Measurements from ENCODE around the gene IGFLR1. TPM values are rescaled to one million over a fixed set of nuclear protein-coding genes. Genes with fewer than 3 reads are reported as not detected.

The IGFLR1 gene
- total and polyA plus RNA-seq, 2 of the 8 experiments (the other 6 are each of a cell fraction or from before 2014, with no cell fraction given), result 8.4 to 28.9 TPM

GRCh38 chr19:35789978-35790944, 48.0 kb upstream of the IGFLR1 start:
- no peaks in the 10 kb centered on the region for H3K27me3 ChIP-seq (replicated peaks in 1 of 4; ENCODE audit: control insufficient read depth in 3 of 4, extremely low read depth in 1 of 4, insufficient read depth in 3 of 4, low read length in 3 of 4)
- H2BK12ac ChIP-seq (ENCODE audit: low read depth, low read length), result no peak overlapping the region; the same call in 1 of the 2 replicates
- no peak overlapping the region; the same call in 1 of the 2 replicates for H4K8ac ChIP-seq (ENCODE audit: extremely low read depth, insufficient read depth, low read length)
- H3K27ac ChIP-seq (ENCODE audit: low read depth, low read length), result no peak overlapping the region
- no peak overlapping the region for H3K23ac ChIP-seq (ENCODE audit: insufficient read length)
- H3K4me1 ChIP-seq (replicated peaks in 1 of 4; ENCODE audit: control insufficient read depth in 3 of 4, insufficient read depth in 4 of 4, low read length in 3 of 4), result peaks cover 0 to 6% (median 2%) of the 10 kb centered on the region in 4 experiments; a peak in 2 of 7 replicates
- CTCF ChIA-PET (ENCODE audit: partially characterized antibody), result interaction anchor here (0.6 to 3.8 kb wide), 11 partner anchors 7 to 150 kb away, joined by 3 to 13 read pairs (median 3); no protein-coding TSS in a partner anchor
- H2AFZ ChIP-seq (ENCODE audit: low read length), result no peak overlapping the region
- peaks cover 3 to 7% of the 10 kb centered on the region in 2 experiments for H4K20me1 ChIP-seq (replicated peaks in 1 of 2; ENCODE audit: control insufficient read depth in 1 of 2, insufficient read depth in 2 of 2, low read length in 2 of 2)
- DNase-seq (ENCODE audit: low read depth in 1 of 2, low spot score in 2 of 2) (no peak), FAIRE-seq (no peak)
- no peaks in the 10 kb centered on the region for H3K9me3 ChIP-seq (ENCODE audit: insufficient read depth in 2 of 2, low read depth in 1 of 2, low read length in 1 of 2)
- H3K79me1 ChIP-seq (ENCODE audit: low read depth, low read length), result no peaks in the 10 kb centered on the region
- no peak overlapping the region for H2BK15ac ChIP-seq (ENCODE audit: low read length)
- WGBS, 2 experiments (ENCODE audit: extremely low coverage in 1 of 2, insufficient coverage in 1 of 2, insufficient read length in 1 of 2, insufficient replicate concordance in 2 of 2, low coverage in 1 of 2, low lambda C conversion rate in 2 of 2, missing lambda C conversion rate in 1 of 2), result 83% methylated on average over 9 of the region's 19 CpGs; no CpG with 5 or more reads in 1 of the 2 experiments
- H2AK5ac ChIP-seq (ENCODE audit: low read depth, low read length), result no peak overlapping the region
- no peak overlapping the region for H3K4me3 ChIP-seq (ENCODE audit: extremely low read depth in 1 of 4, insufficient read depth in 2 of 4, low read depth in 3 of 4, low read length in 4 of 4)
- no peaks in the 10 kb centered on the region for H3K79me2 ChIP-seq (ENCODE audit: control insufficient read depth in 1 of 2, insufficient read depth in 2 of 2, low read length in 2 of 2)
- H2BK20ac ChIP-seq (ENCODE audit: low read length), result no peak overlapping the region
- H4K91ac ChIP-seq (replicated peaks; ENCODE audit: insufficient read length, low read length), result no peak overlapping the region
- H3K4me2 ChIP-seq (ENCODE audit: insufficient read depth in 1 of 2, low read depth in 2 of 2, low read length in 2 of 2), result no peak overlapping the region
- H2BK5ac ChIP-seq (ENCODE audit: low read depth, low read length), result no peak overlapping the region
- peaks cover under 1% of the 10 kb centered on the region; the same call in 1 of the 2 replicates for H3K23me2 ChIP-seq (ENCODE audit: low read depth, low read length)
- no peak overlapping the region for H4K5ac ChIP-seq (ENCODE audit: insufficient read length, low read depth, low read length)
- no peak overlapping the region for H3K18ac ChIP-seq (ENCODE audit: extremely low read depth, low read length)
- no peak overlapping the region for H3K56ac ChIP-seq (replicated peaks; ENCODE audit: insufficient read length, low read depth, low read length)
- H3K36me3 ChIP-seq (ENCODE audit: control insufficient read depth in 2 of 4, insufficient read depth in 4 of 4, low read length in 3 of 4), result no peaks in the 10 kb centered on the region
- POLR2A ChIA-PET (ENCODE audit: partially characterized antibody), result interaction anchor here (0.7 to 2.2 kb wide), 3 partner anchors 13 to 38 kb away, joined by 3 to 9 read pairs (median 3); no protein-coding TSS in a partner anchor
- no peak overlapping the region for H3K9ac ChIP-seq (replicated peaks in 1 of 4; ENCODE audit: extremely low read depth in 1 of 4, low read depth in 3 of 4, low read length in 3 of 4)
- H3K14ac ChIP-seq (ENCODE audit: insufficient read length), result no peak overlapping the region
- H3K4ac ChIP-seq (replicated peaks; ENCODE audit: insufficient read length, low read depth, low read length), result no peak overlapping the region
- H2BK120ac ChIP-seq (replicated peaks; ENCODE audit: low read depth, low read length), result no peak overlapping the region
- TF ChIP-seq SIN3A (conservative IDR thresholded peaks at IDR 0.05 in 1 of 2, IDR thresholded peaks at IDR 0.05 in 1 of 2; ENCODE audit: low read depth in 1 of 2, low read length in 2 of 2), result no peak
- no peak for TF ChIP-seq ZNF274 (IDR thresholded peaks at IDR 0.05; ENCODE audit: borderline replicate concordance, extremely low read depth, low read length)
- TF ChIP-seq SUZ12 (IDR thresholded peaks at IDR 0.05; ENCODE audit: low read length), result no peak
- no peak for TF ChIP-seq TBP (IDR thresholded peaks at IDR 0.05; ENCODE audit: low read depth, low read length)
- no peak for TF ChIP-seq RXRA (IDR thresholded peaks at IDR 0.05; ENCODE audit: insufficient read depth, low read depth, low read length)
- TF ChIP-seq SRF (IDR thresholded peaks at IDR 0.05; ENCODE audit: low read depth, low read length), result no peak
- no peak for TF ChIP-seq NRF1 (IDR thresholded peaks at IDR 0.05; ENCODE audit: low read depth, low read length)
- no peak for TF ChIP-seq PHF8 (conservative IDR thresholded peaks at IDR 0.05; ENCODE audit: low read depth, low read length)
- TF ChIP-seq BCL11A (IDR thresholded peaks at IDR 0.05; ENCODE audit: low read depth in 2 of 2, low read length in 2 of 2), result no peak
- TF ChIP-seq EZH2 (IDR thresholded peaks at IDR 0.05; ENCODE audit: low read depth, low read length, severe bottlenecking), result no peak
- TF ChIP-seq CHD2 (IDR thresholded peaks at IDR 0.05; ENCODE audit: low read length), result no peak

Data from H1 (cell line).